ENCODE results near the gene RPS18.
A peak's percentile ranks its signal among the peaks of the same experiment; 100 is the strongest.
"Not testable (repeated sequence)": the region's sequence is repeated elsewhere in the genome, so short reads cannot be mapped to it uniquely, and the experiment has no call there.

The RPS18 gene

GRCh38 chr6:33271468-33272274, at the start of gene RPS18, which contains the start of gene VPS52:
RPS18 (plus strand) TSS chr6:33272075; CDS start chr6:33272120, 45 bp downstream.
VPS52 (minus strand) TSS chr6:33271876; CDS start chr6:33271675, 201 bp downstream.
- DNase-seq: peak; percentile 91

- not testable (repeated sequence) for DNase-seq
Measured at GRCh38 chr6:33226503-33227120, 45.3 kb upstream of the RPS18 start.

- no peak for DNase-seq
Measured at GRCh38 chr6:33235221-33235634, 36.6 kb upstream of the RPS18 start.

- no peak for DNase-seq
Measured at GRCh38 chr6:33236328-33236727, 35.5 kb upstream of the RPS18 start.

GRCh38 chr6:33236852-33237251, 35.0 kb upstream of the RPS18 start:
- DNase-seq: no peak

GRCh38 chr6:33237741-33238140, 34.1 kb upstream of the RPS18 start:
- DNase-seq: no peak

- DNase-seq: no peak
Measured at GRCh38 chr6:33241968-33242367, 29.9 kb upstream of the RPS18 start.

GRCh38 chr6:33243476-33243875, 28.4 kb upstream of the RPS18 start:
- no peak for DNase-seq

- peak; percentile 72 for DNase-seq
Measured at GRCh38 chr6:33247977-33248642, 23.8 kb upstream of the RPS18 start.

GRCh38 chr6:33248643-33248931, 23.3 kb upstream of the RPS18 start:
- no peak for DNase-seq

GRCh38 chr6:33248932-33249731, 22.7 kb upstream of the RPS18 start:
- peak; percentile 96 for DNase-seq

GRCh38 chr6:33249732-33250630, 21.9 kb upstream of the RPS18 start:
- DNase-seq: no peak

- no peak for DNase-seq
Measured at GRCh38 chr6:33250731-33251130, 21.1 kb upstream of the RPS18 start.

- no peak for DNase-seq
Measured at GRCh38 chr6:33251395-33252012, 20.4 kb upstream of the RPS18 start.

- DNase-seq: no peak
Measured at GRCh38 chr6:33252759-33253158, 19.1 kb upstream of the RPS18 start.

- no peak for DNase-seq
Measured at GRCh38 chr6:33254591-33254990, 17.3 kb upstream of the RPS18 start.

GRCh38 chr6:33259032-33259431, 12.8 kb upstream of the RPS18 start:
- no peak for DNase-seq

GRCh38 chr6:33262490-33262889, 9.4 kb upstream of the RPS18 start:
- DNase-seq: not testable (repeated sequence)

GRCh38 chr6:33264015-33264414, 7.9 kb upstream of the RPS18 start:
- no peak for DNase-seq

- no peak for DNase-seq
Measured at GRCh38 chr6:33271117-33271467, 783 bp upstream of the RPS18 start.

- no peak for DNase-seq
Measured at GRCh38 chr6:33272275-33273128, 627 bp downstream of the RPS18 start.

All from NCI-H1048 (cell line).